B cell (primary cell): ENCODE results near the gene PPP4C. TPM values are rescaled to one million over a fixed set of nuclear protein-coding genes. Genes with fewer than 3 reads are reported as not detected.
A peak's percentile ranks its signal among the peaks of the same experiment; 100 is the strongest.
"Not testable (repeated sequence)": the region's sequence is repeated elsewhere in the genome, so short reads cannot be mapped to it uniquely, and the experiment has no call there.

Experiments
- ATAC-seq: fragments of 200-7000 bp; cut with Tn5 transposase; one replicate; pipeline ENCODE4 v1.10.0; 2021; ENCODE audit warnings: low read depth, mild to moderate bottlenecking, moderate number of reproducible peaks, moderate library complexity
- CTCF ChIA-PET: fragments of 350-600 bp; sonication (Branson Sonifier 250); formaldehyde crosslinking; loops from one replicate; lab custom pipeline; 2021; ENCODE audit warnings: antibody characterized with exemption, inconsistent platforms; lab: Charles Lee
- POLR2A ChIA-PET: fragments of 350-600 bp; sonication (Branson Sonifier 250); formaldehyde crosslinking; loops from one replicate; lab custom pipeline; 2021; ENCODE audit warnings: antibody characterized with exemption; lab: Charles Lee
- DNase-seq: peaks from one replicate; pipeline ENCODE4 v3.0.0; 2013
- H2AFZ ChIP-seq: 2 replicates; pipeline ENCODE4 v1.6.1; 2012; ENCODE audit warnings: mild to moderate bottlenecking, low read depth, low read length; ENCODE audit not compliant: insufficient read depth, poor library complexity, severe bottlenecking
- H3K27ac ChIP-seq, 2 donors: 1 replicate in 1 of 2; 2 replicates in 1 of 2; pipeline ENCODE4 v1.5.1; 2012 to 2013; ENCODE audit warnings: low read length in 2 of 2, mild to moderate bottlenecking in 2 of 2, moderate library complexity in 1 of 2
- H3K27me3 ChIP-seq, 4 experiments: fragments of 200-600 bp in 1 of 4; sonication (generic) in 1 of 4; replicated peaks in 1 of 4; 1 replicate in 2 of 4; 2 replicates in 2 of 4; pipeline versions ENCODE4 v1.6.1 to v1.7.0; 2013 to 2016; ENCODE audit warnings: low read length in 3 of 4, mild to moderate bottlenecking in 2 of 4, mixed read lengths in 1 of 4, moderate library complexity in 1 of 4; ENCODE audit not compliant: insufficient read depth in 4 of 4, control insufficient read depth in 3 of 4; ENCODE audit errors: control extremely low read depth in 1 of 4
- H3K36me3 ChIP-seq, 2 experiments: replicated peaks in 1 of 2; 1 replicate in 1 of 2; 2 replicates in 1 of 2; pipeline versions ENCODE4 v1.6.1 to v1.7.1; 2013; ENCODE audit warnings: low read length in 1 of 2; ENCODE audit not compliant: insufficient read depth in 2 of 2, control insufficient read depth in 1 of 2; ENCODE audit errors: control extremely low read depth in 1 of 2, extremely low read depth in 1 of 2
- H3K4me1 ChIP-seq, 2 donors: fragments of 200-600 bp in 1 of 2; sonication (generic) in 1 of 2; 1 replicate in 1 of 2; 2 replicates in 1 of 2; pipeline versions ENCODE4 v1.5.1 to v1.6.1; 2013 to 2017; ENCODE audit warnings: low read length in 2 of 2; ENCODE audit not compliant: control insufficient read depth in 2 of 2, insufficient read depth in 2 of 2
- H3K4me2 ChIP-seq: replicated peaks from 2 replicates; pipeline ENCODE3; 2012; ENCODE audit warnings: mild to moderate bottlenecking, low read depth, low read length; ENCODE audit not compliant: poor library complexity, severe bottlenecking
- H3K4me3 ChIP-seq, 5 experiments: fragments of 200-600 bp in 1 of 5; sonication (generic) in 1 of 5; 1 replicate in 3 of 5; 2 replicates in 2 of 5; pipeline versions ENCODE4 v1.5.1 to v1.7.0; 2011 to 2016; ENCODE audit warnings: low read length in 4 of 5, mild to moderate bottlenecking in 4 of 5, low read depth in 2 of 5, control low read depth in 1 of 5, moderate library complexity in 1 of 5; ENCODE audit not compliant: insufficient read depth in 1 of 5; ENCODE audit errors: control extremely low read depth in 1 of 5, extremely low read depth in 1 of 5
- H3K79me2 ChIP-seq: fragments of 200-600 bp; sonication (generic); one replicate; pipeline ENCODE4 v1.6.0; 2016; ENCODE audit warnings: low read length; ENCODE audit not compliant: control insufficient read depth, insufficient read depth
- H3K9ac ChIP-seq: fragments of 200-600 bp; sonication (generic); 2 replicates; pipeline ENCODE4 v1.6.1; 2017; ENCODE audit warnings: mild to moderate bottlenecking, low read length, moderate library complexity
- H3K9me3 ChIP-seq, 3 donors: one replicate each; pipeline versions ENCODE4 v1.6.1 to v1.7.1; 2013; ENCODE audit warnings: low read length in 2 of 3; ENCODE audit not compliant: control insufficient read depth in 2 of 3, insufficient read depth in 1 of 3; ENCODE audit errors: control extremely low read depth in 1 of 3
- H4K20me1 ChIP-seq: 2 replicates; pipeline ENCODE4 v1.6.0; 2012; ENCODE audit warnings: mild to moderate bottlenecking, low read length; ENCODE audit not compliant: insufficient read depth, control insufficient read depth, poor library complexity, severe bottlenecking
- H3K27ac Mint-ChIP-seq: one replicate; pipeline ENCODE4 v1.8.0; 2021; ENCODE audit warnings: mixed read lengths
- H3K27me3 Mint-ChIP-seq: one replicate; pipeline ENCODE4 v1.8.0; 2021; ENCODE audit warnings: mixed read lengths
- H3K4me1 Mint-ChIP-seq: one replicate; pipeline ENCODE4 v1.8.0; 2021; ENCODE audit warnings: mixed read lengths
- H3K4me3 Mint-ChIP-seq: one replicate; pipeline ENCODE4 v1.8.0; 2021; ENCODE audit warnings: mixed read lengths
- H3K9me3 Mint-ChIP-seq: one replicate; pipeline ENCODE4 v1.8.0; 2022; ENCODE audit warnings: mixed read lengths; ENCODE audit not compliant: insufficient read depth
- CTCF ChIP-seq: fragments of 200-600 bp; IDR thresholded peaks from one replicate; pipeline ENCODE4 v1.8.0; 2022; ENCODE audit warnings: antibody characterized with exemption, mild to moderate bottlenecking
- EZH2 ChIP-seq: IDR thresholded peaks from 2 replicates; pipeline ENCODE4 v1.6.1; 2012; ENCODE audit warnings: borderline replicate concordance, low read depth, mild to moderate bottlenecking, moderate library complexity, low read length; ENCODE audit not compliant: insufficient read depth, poor library complexity, severe bottlenecking
- WGBS: methylation state at CpG from one replicate; pipeline ENCODE4 v1.1.5; 2013; ENCODE audit warnings: missing lambda C conversion rate; ENCODE audit not compliant: insufficient coverage; 5-methylcytosine and 5-hydroxymethylcytosine counted together
- intact Hi-C: fragments of 100-400 bp; cut with micrococcal nuclease; formaldehyde crosslinking; loops from one replicate; pipeline ENCODE4 v1.10.0; 2022
- polyA plus RNA-seq: library from polyadenylated mRNA; depleted of rRNA; stranded (reverse); fragments of >200 nt; gene quantifications from 2 replicates; pipeline ENCODE4 v1.2.3, GENCODE V29; 2012
- total RNA-seq, 2 donors: library from RNA; stranded (reverse); fragments of 120-200 nt in 1 of 2; gene quantifications; 1 replicate in 1 of 2; 2 replicates in 1 of 2; pipeline versions ENCODE4 v1.2.3 to v1.2.4, GENCODE V29; 2013 to 2022

Gene PPP4C
- total and polyA plus RNA-seq, 2 donors (not counting 1 experiment from before 2014, with no cell fraction given), result 93.3 to 106 TPM

DNA sequence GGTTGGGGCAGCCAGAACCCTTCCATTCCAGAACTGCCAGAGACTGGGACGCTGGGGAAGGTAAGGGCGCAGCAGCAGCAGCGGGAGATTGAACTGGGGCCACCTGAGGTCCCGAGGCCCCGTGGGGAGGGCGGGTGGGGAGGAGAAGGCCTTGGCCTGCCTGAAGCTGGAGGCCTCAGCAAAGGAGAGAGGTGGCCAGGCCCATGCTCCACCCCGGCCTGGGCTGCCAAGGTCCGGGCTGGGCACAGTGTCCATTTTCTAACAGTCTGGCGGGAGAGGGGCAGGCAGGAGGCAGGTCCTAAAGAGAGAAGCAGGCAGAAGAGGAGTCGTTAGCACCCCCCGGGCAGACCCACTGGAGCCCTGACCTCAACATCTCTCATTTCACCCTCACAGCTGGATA is 38.6 kb downstream of the PPP4C start:
- 98% methylated on average over 7 of the region's 11 CpGs for WGBS
- ChIA-PET POLR2A (interaction anchor here (0.9 kb wide), 1 partner anchor 69 kb away, joined by 3 read pairs; the partner anchor contains the start of gene CORO1A), CTCF (interaction anchor here (1.3 to 5.5 kb wide), 2 partner anchors 22 to 295 kb away, joined by 5 to 27 read pairs; partner anchors contain the start of gene TBX6)
- no peak overlapping the region for H2AFZ ChIP-seq
- peaks cover 6 to 32% of the 10 kb centered on the region in 2 experiments for H3K36me3 ChIP-seq
- H3K4me1 ChIP-seq, result peaks cover 0 to 5% of the 10 kb centered on the region in 2 donors
- peaks cover 0 to 3% (median 0%) of the 10 kb centered on the region in 3 donors for H3K9me3 ChIP-seq
- H3K79me2 ChIP-seq, result no peaks in the 10 kb centered on the region
- no peak for TF ChIP-seq EZH2
- TF ChIP-seq CTCF, result no peak
- DNase-seq (no peak), ATAC-seq (no peak)
- no peak overlapping the region for H3K4me2 ChIP-seq
- H3K9ac ChIP-seq, result no peak overlapping the region
- Mint-ChIP-seq H3K4me1 (peaks cover 5% of the 10 kb centered on the region), H3K9me3 (no peaks in the 10 kb centered on the region), H3K27ac (no peak overlapping the region), H3K4me3 (no peak overlapping the region), H3K27me3 (no peaks in the 10 kb centered on the region)
- H3K27ac ChIP-seq, result no peak overlapping the region
- no peaks in the 10 kb centered on the region for H3K27me3 ChIP-seq
- H4K20me1 ChIP-seq, result no peaks in the 10 kb centered on the region
- H3K4me3 ChIP-seq, result no peak overlapping the region
- intact Hi-C loops, result no loop called here

- H2AFZ ChIP-seq, H3K9me3 ChIP-seq, ATAC-seq, intact Hi-C loops, H3K4me1 Mint-ChIP-seq, H3K4me1 ChIP-seq, H3K27me3 Mint-ChIP-seq, H3K4me3 Mint-ChIP-seq, H3K9me3 Mint-ChIP-seq, DNase-seq, H3K27me3 ChIP-seq, H3K27ac Mint-ChIP-seq, H3K4me3 ChIP-seq, H3K79me2 ChIP-seq, H4K20me1 ChIP-seq, H3K4me2 ChIP-seq, H3K9ac ChIP-seq: not testable (repeated sequence)
- H3K36me3 ChIP-seq, result peaks cover 4 to 32% of the 10 kb centered on the region in 2 experiments
- WGBS, result 96% methylated on average over 5 of the region's 7 CpGs
- H3K27ac ChIP-seq, result peak overlapping the region in 1 of 2 donors; percentile 19
- POLR2A ChIA-PET, result interaction anchor here (0.7 to 0.9 kb wide), 2 partner anchors 25 to 68 kb away, joined by 3 to 7 read pairs; partner anchors contain the start of gene CORO1A
- CTCF ChIA-PET, result interaction anchor here (1.3 to 5.5 kb wide), 2 partner anchors 23 to 295 kb away, joined by 5 to 27 read pairs; partner anchors contain the start of gene TBX6
Measured at GRCh38 chr16:30114833-30115232, 39.0 kb downstream of the PPP4C start.
